ENCODE data around the gene FBLIM1. TPM values are rescaled to one million over a fixed set of nuclear protein-coding genes. Genes with fewer than 3 reads are reported as not detected.

The FBLIM1 gene
- total RNA-seq, 1 donor from 2014 or later: not detected

- intact Hi-C loops (cut with micrococcal nuclease): no loop called here
- POLR2A ChIA-PET: interaction anchor here (1.0 kb wide), 1 partner anchor 35 kb away, joined by 3 read pairs; no protein-coding TSS in a partner anchor
- TF ChIP-seq CTCF (IDR thresholded peaks at IDR 0.05): no peak
- peaks cover 66% of the 10 kb centered on the region for H3K36me3 Mint-ChIP-seq (ENCODE audit: low read depth)
- no peak overlapping the region for H3K4me3 Mint-ChIP-seq
- ATAC-seq (ENCODE audit: low read depth): no peak
- no peaks in the 10 kb centered on the region for H3K4me1 Mint-ChIP-seq
- H3K27ac Mint-ChIP-seq: no peak overlapping the region
- no peaks in the 10 kb centered on the region for H3K27me3 Mint-ChIP-seq
- no peak for DNase-seq
- H3K9me3 Mint-ChIP-seq: no peaks in the 10 kb centered on the region
- CTCF ChIA-PET: no interaction called here
Measured at GRCh38 chr1:15717418-15718125, 41.0 kb upstream of the FBLIM1 start.

- CTCF ChIA-PET: no interaction called here
- intact Hi-C loops (cut with micrococcal nuclease): no loop called here
- Mint-ChIP-seq H3K4me3 (no peak overlapping the region), H3K9me3 (no peaks in the 10 kb centered on the region), H3K36me3 (ENCODE audit: low read depth) (peaks cover 72% of the 10 kb centered on the region), H3K27me3 (no peaks in the 10 kb centered on the region), H3K4me1 (no peaks in the 10 kb centered on the region), H3K27ac (no peak overlapping the region)
- DNase-seq: no peak
- POLR2A ChIA-PET: no interaction called here
- no peak for TF ChIP-seq CTCF (IDR thresholded peaks at IDR 0.05)
- ATAC-seq (ENCODE audit: low read depth): no peak
Measured at GRCh38 chr1:15718199-15718601, 40.4 kb upstream of the FBLIM1 start.

- no peak for TF ChIP-seq CTCF (IDR thresholded peaks at IDR 0.05)
- peaks cover 73% of the 10 kb centered on the region for H3K36me3 Mint-ChIP-seq (ENCODE audit: low read depth)
- no peak for DNase-seq
- H3K4me1 Mint-ChIP-seq: no peaks in the 10 kb centered on the region
- ChIA-PET POLR2A (no interaction called here), CTCF (interaction anchor here (0.7 kb wide), 1 partner anchor 20 kb away, joined by 4 read pairs; no protein-coding TSS in a partner anchor)
- H3K9me3 Mint-ChIP-seq: no peaks in the 10 kb centered on the region
- intact Hi-C loops (cut with micrococcal nuclease): loop anchor here (5.0 kb wide), 1 partner anchor 177 kb away; no protein-coding TSS in a partner anchor
- H3K27ac Mint-ChIP-seq: no peak overlapping the region
- no peak overlapping the region for H3K4me3 Mint-ChIP-seq
- ATAC-seq (ENCODE audit: low read depth): no peak
- H3K27me3 Mint-ChIP-seq: no peaks in the 10 kb centered on the region
Measured at GRCh38 chr1:15719381-15720120, 39.0 kb upstream of the FBLIM1 start.

- no peak for TF ChIP-seq CTCF (IDR thresholded peaks at IDR 0.05)
- no peak overlapping the region for H3K4me3 Mint-ChIP-seq
- intact Hi-C loops (cut with micrococcal nuclease): loop anchor here (5.0 kb wide), 1 partner anchor 179 kb away; no protein-coding TSS in a partner anchor
- ATAC-seq (ENCODE audit: low read depth): no peak
- ChIA-PET POLR2A (no interaction called here), CTCF (interaction anchor here (1.2 kb wide), 1 partner anchor 21 kb away, joined by 4 read pairs; no protein-coding TSS in a partner anchor)
- no peaks in the 10 kb centered on the region for H3K9me3 Mint-ChIP-seq
- peaks cover 77% of the 10 kb centered on the region for H3K36me3 Mint-ChIP-seq (ENCODE audit: low read depth)
- no peaks in the 10 kb centered on the region for H3K4me1 Mint-ChIP-seq
- DNase-seq: no peak
- no peaks in the 10 kb centered on the region for H3K27me3 Mint-ChIP-seq
- no peak overlapping the region for H3K27ac Mint-ChIP-seq
Measured at GRCh38 chr1:15720861-15721260, 37.7 kb upstream of the FBLIM1 start.

- Mint-ChIP-seq H3K9me3 (no peaks in the 10 kb centered on the region), H3K4me3 (no peak overlapping the region), H3K4me1 (no peaks in the 10 kb centered on the region), H3K36me3 (ENCODE audit: low read depth) (peaks cover 79% of the 10 kb centered on the region), H3K27me3 (no peaks in the 10 kb centered on the region), H3K27ac (no peak overlapping the region)
- no peak for TF ChIP-seq CTCF (IDR thresholded peaks at IDR 0.05)
- ATAC-seq (ENCODE audit: low read depth) (no peak), DNase-seq (no peak)
- intact Hi-C loops (cut with micrococcal nuclease): loop anchor here (5.0 kb wide), 1 partner anchor 180 kb away; no protein-coding TSS in a partner anchor
- ChIA-PET POLR2A (interaction anchor here (1.0 kb wide), 1 partner anchor 8 kb away, joined by 3 read pairs; no protein-coding TSS in a partner anchor), CTCF (no interaction called here)
Measured at GRCh38 chr1:15722411-15722810, 36.2 kb upstream of the FBLIM1 start.

Measured in activated B cell treated with CpG ODN at 0.5 μM for 24 hours (primary cell).